ENCODE measurements around the gene OR52E1. TPM values are rescaled to one million over a fixed set of nuclear protein-coding genes. Genes with fewer than 3 reads are reported as not detected.

The OR52E1 gene
- total and polyA plus RNA-seq, 2 of the 8 experiments (the other 6 are each of a cell fraction or from before 2014, with no cell fraction given) = not detected

GRCh38 chr11:5071799-5072198 is 2.4 kb downstream of the OR52E1 start:
- Histone ChIP-seq H3K23me2 (ENCODE audit: low read depth, low read length) (no peaks in the 10 kb centered on the region), H2BK12ac (ENCODE audit: low read depth, low read length) (no peak overlapping the region), H4K20me1 (replicated peaks in 1 of 2; ENCODE audit: control insufficient read depth in 1 of 2, insufficient read depth in 2 of 2, low read length in 2 of 2) (no peaks in the 10 kb centered on the region), H3K4me3 (ENCODE audit: extremely low read depth in 1 of 4, insufficient read depth in 2 of 4, low read depth in 3 of 4, low read length in 4 of 4) (no peak overlapping the region), H2AK5ac (ENCODE audit: low read depth, low read length) (no peak overlapping the region), H3K36me3 (ENCODE audit: control insufficient read depth in 2 of 4, insufficient read depth in 4 of 4, low read length in 3 of 4) (no peaks in the 10 kb centered on the region), H4K8ac (ENCODE audit: extremely low read depth, insufficient read depth, low read length) (no peak overlapping the region), H3K56ac (replicated peaks; ENCODE audit: insufficient read length, low read depth, low read length) (no peak overlapping the region), H3K9me3 (ENCODE audit: insufficient read depth in 2 of 2, low read depth in 1 of 2, low read length in 1 of 2) (no peaks in the 10 kb centered on the region), H2BK15ac (ENCODE audit: low read length) (no peak overlapping the region), H3K4me2 (ENCODE audit: insufficient read depth in 1 of 2, low read depth in 2 of 2, low read length in 2 of 2) (no peak overlapping the region), H3K27ac (ENCODE audit: low read depth, low read length) (no peak overlapping the region), H2BK5ac (ENCODE audit: low read depth, low read length) (no peak overlapping the region), H2AFZ (ENCODE audit: low read length) (no peak overlapping the region), H4K91ac (replicated peaks; ENCODE audit: insufficient read length, low read length) (no peak overlapping the region), H3K18ac (ENCODE audit: extremely low read depth, low read length) (no peak overlapping the region), H3K14ac (ENCODE audit: insufficient read length) (no peak overlapping the region), H3K79me1 (ENCODE audit: low read depth, low read length) (no peaks in the 10 kb centered on the region), H3K79me2 (ENCODE audit: control insufficient read depth in 1 of 2, insufficient read depth in 2 of 2, low read length in 2 of 2) (no peaks in the 10 kb centered on the region), H3K9ac (replicated peaks in 1 of 4; ENCODE audit: extremely low read depth in 1 of 4, low read depth in 3 of 4, low read length in 3 of 4) (no peak overlapping the region), H4K5ac (ENCODE audit: insufficient read length, low read depth, low read length) (no peak overlapping the region), H2BK120ac (replicated peaks; ENCODE audit: low read depth, low read length) (no peak overlapping the region), H3K4me1 (replicated peaks in 1 of 4; ENCODE audit: control insufficient read depth in 3 of 4, insufficient read depth in 4 of 4, low read length in 3 of 4) (no peaks in the 10 kb centered on the region), H3K4ac (replicated peaks; ENCODE audit: insufficient read length, low read depth, low read length) (no peak overlapping the region), H2BK20ac (ENCODE audit: low read length) (no peak overlapping the region), H3K23ac (ENCODE audit: insufficient read length) (no peak overlapping the region), H3K27me3 (replicated peaks in 1 of 4; ENCODE audit: control insufficient read depth in 3 of 4, extremely low read depth in 1 of 4, insufficient read depth in 3 of 4, low read length in 3 of 4) (no peaks in the 10 kb centered on the region)
- FAIRE-seq = no peak
- CTCF ChIA-PET (ENCODE audit: partially characterized antibody) = no interaction called here
- WGBS, 2 experiments (ENCODE audit: extremely low coverage in 1 of 2, insufficient coverage in 1 of 2, insufficient read length in 1 of 2, insufficient replicate concordance in 2 of 2, low coverage in 1 of 2, low lambda C conversion rate in 2 of 2, missing lambda C conversion rate in 1 of 2) = 80% methylated on average over 3 of the region's 3 CpGs; no CpG with 5 or more reads in 1 of the 2 experiments
- POLR2A ChIA-PET (ENCODE audit: partially characterized antibody) = no interaction called here
- no peak for DNase-seq (ENCODE audit: low read depth in 1 of 2, low spot score in 2 of 2)
- TF ChIP-seq FOSL1 (IDR thresholded peaks at IDR 0.05; ENCODE audit: insufficient read depth, low read depth, low read length) (no peak), MAFK (IDR thresholded peaks at IDR 0.05; ENCODE audit: low read depth, low read length) (no peak), KDM4A (IDR thresholded peaks at IDR 0.05; ENCODE audit: low read depth, low read length, severe bottlenecking) (no peak), RXRA (IDR thresholded peaks at IDR 0.05; ENCODE audit: insufficient read depth, low read depth, low read length) (no peak), ATF2 (IDR thresholded peaks at IDR 0.05; ENCODE audit: low read length) (no peak), SIX5 (IDR thresholded peaks at IDR 0.05; ENCODE audit: low read depth, low read length) (no peak), SP2 (IDR thresholded peaks at IDR 0.05; ENCODE audit: low read length) (no peak), SIN3A (conservative IDR thresholded peaks at IDR 0.05 in 1 of 2, IDR thresholded peaks at IDR 0.05 in 1 of 2; ENCODE audit: low read depth in 1 of 2, low read length in 2 of 2) (no peak), GTF2F1 (IDR thresholded peaks at IDR 0.05; ENCODE audit: borderline replicate concordance, low read depth, low read length) (no peak), SAP30 (IDR thresholded peaks at IDR 0.05; ENCODE audit: insufficient read depth, insufficient replicate concordance, low read length) (no peak), SUZ12 (IDR thresholded peaks at IDR 0.05; ENCODE audit: low read length) (no peak), EGR1 (IDR thresholded peaks at IDR 0.05; ENCODE audit: borderline replicate concordance, low read depth, low read length) (no peak), JUND (IDR thresholded peaks at IDR 0.05; ENCODE audit: low read length) (no peak)
